AG04450 (cell line): ENCODE data around the gene RASA3. TPM values are rescaled to one million over a fixed set of nuclear protein-coding genes. Genes with fewer than 3 reads are reported as not detected.

ENCODE experiments used
- CTCF ChIA-PET: fragments of 300-600, 350-600 bp; formaldehyde crosslinking; extraction: SDS; loops from one replicate; lab custom pipeline; 2022; ENCODE audit warnings: antibody characterized with exemption, inconsistent platforms; lab: Charles Lee
- POLR2A ChIA-PET: fragments of 350-600 bp; formaldehyde crosslinking; extraction: SDS; loops from one replicate; lab custom pipeline; 2021; ENCODE audit warnings: antibody characterized with exemption, inconsistent platforms; lab: Yijun Ruan, JAX
- DNase-seq: peaks from one replicate; pipeline ENCODE4 v3.0.0-alpha.2; 2011; ENCODE audit warnings: low read depth, low spot score
- H3K27ac ChIP-seq: one replicate; pipeline ENCODE4 v1.5.1; 2012; ENCODE audit warnings: low read depth, low read length, control low read depth
- H3K27me3 ChIP-seq: one replicate; pipeline ENCODE4 v1.6.0; 2012; ENCODE audit warnings: low read length; ENCODE audit not compliant: control insufficient read depth, insufficient read depth
- H3K4me3 ChIP-seq: 2 replicates; pipeline ENCODE4 v1.5.1; 2011; ENCODE audit warnings: mild to moderate bottlenecking, low read depth, low read length, control low read depth
- H3K9me3 ChIP-seq: 2 replicates; pipeline ENCODE4 v1.5.1; 2012; ENCODE audit warnings: low read length; ENCODE audit not compliant: control insufficient read depth, insufficient read depth
- CTCF ChIP-seq: IDR thresholded peaks from 2 replicates; pipeline ENCODE4 v1.5.1; 2011; ENCODE audit warnings: low read depth, low read length, control low read depth, inconsistent platforms
- polyA plus RNA-seq: library from polyadenylated mRNA; depleted of rRNA; stranded (reverse); fragments of >200 nt; gene quantifications from 2 replicates; pipeline ENCODE4 v1.2.3, GENCODE V29; 2011

RASA3 gene
- polyA plus RNA-seq, 1 experiment: 25.2 TPM

GRCh38 chr13:114061744-114062143, 70.7 kb downstream of the RASA3 start:
- ChIA-PET POLR2A (no interaction called here), CTCF (interaction anchor here (1.0 kb wide), 1 partner anchor 16 kb away, joined by 4 read pairs; no protein-coding TSS in a partner anchor)
- Histone ChIP-seq H3K27ac (no peak overlapping the region), H3K4me3 (no peak overlapping the region), H3K9me3 (peaks cover 7% of the 10 kb centered on the region; the same call in 1 of the 2 replicates), H3K27me3 (no peaks in the 10 kb centered on the region)
- DNase-seq: no peak
- TF ChIP-seq CTCF: no peak

- H3K4me3 ChIP-seq: no peak overlapping the region
- H3K27me3 ChIP-seq: no peaks in the 10 kb centered on the region
- H3K27ac ChIP-seq: no peak overlapping the region
- peaks cover 3% of the 10 kb centered on the region; the same call in 1 of the 2 replicates for H3K9me3 ChIP-seq
- CTCF ChIA-PET: interaction anchor here (0.7 to 1.0 kb wide), 2 partner anchors 15 to 180 kb away, joined by 4 to 5 read pairs; no protein-coding TSS in a partner anchor
- DNase-seq: no peak
- POLR2A ChIA-PET: no interaction called here
- no peak for TF ChIP-seq CTCF
These were observed 71.4 kb downstream of the RASA3 start for GRCh38 chr13:114061047-114061446.

GRCh38 chr13:114059946-114060860, 72.2 kb downstream of the RASA3 start:
- H3K27ac ChIP-seq: no peak overlapping the region
- H3K4me3 ChIP-seq: no peak overlapping the region
- no peak for DNase-seq
- H3K9me3 ChIP-seq: peaks cover 3% of the 10 kb centered on the region; the same call in 1 of the 2 replicates
- no peak for TF ChIP-seq CTCF
- CTCF ChIA-PET: no interaction called here
- POLR2A ChIA-PET: no interaction called here
- no peaks in the 10 kb centered on the region for H3K27me3 ChIP-seq

GRCh38 chr13:114059428-114059827, 73.0 kb downstream of the RASA3 start:
- H3K27ac ChIP-seq: no peak overlapping the region
- POLR2A ChIA-PET: no interaction called here
- CTCF ChIA-PET: no interaction called here
- no peak for DNase-seq
- peaks cover 3% of the 10 kb centered on the region; the same call in 1 of the 2 replicates for H3K9me3 ChIP-seq
- H3K4me3 ChIP-seq: no peak overlapping the region
- no peak for TF ChIP-seq CTCF
- H3K27me3 ChIP-seq: no peaks in the 10 kb centered on the region
